PC-3 (cell line): ENCODE results near the gene PDYN. TPM values are rescaled to one million over a fixed set of nuclear protein-coding genes. Genes with fewer than 3 reads are reported as not detected.

ENCODE experiments used
- ATAC-seq: fragments of 200-7000 bp; cut with Tn5 transposase; 2 replicates; pipeline ENCODE4 v1.9.1; 2020; ENCODE audit warnings: mild to moderate bottlenecking, moderate library complexity
- BruUV-seq: library from RNA; stranded (reverse); fragments of 400-500 nt; replicated peaks from 2 replicates; lab custom pipeline; 2021; lab: Mats Ljungman, UMichigan
- CTCF ChIA-PET: fragments of 300-600 bp; sonication (Branson Sonifier 250); formaldehyde crosslinking; loops from one replicate; lab custom pipeline; 2022; ENCODE audit warnings: antibody characterized with exemption; lab: Charles Lee
- POLR2A ChIA-PET: fragments of 300-600 bp; sonication (Branson Sonifier 250); formaldehyde crosslinking; loops from one replicate; lab custom pipeline; 2022; ENCODE audit warnings: antibody characterized with exemption; ENCODE audit not compliant: unreplicated experiment; lab: Charles Lee
- DNase-seq: peaks from one replicate; pipeline ENCODE4 v3.0.0-alpha.2; 2015
- H2AFZ ChIP-seq: fragments of 300-600 bp; sonication (generic); 2 replicates; pipeline ENCODE4 v1.6.0; 2016; ENCODE audit warnings: antibody characterized with exemption, low read length
- H3F3A ChIP-seq: fragments of 300-600 bp; sonication (generic); one replicate; pipeline ENCODE4 v1.6.0; 2017; ENCODE audit warnings: antibody characterized with exemption, low read length, control low read depth, mild to moderate bottlenecking; ENCODE audit not compliant: unreplicated experiment
- H3K27ac ChIP-seq: fragments of 300-600 bp; sonication (generic); 2 replicates; pipeline ENCODE4 v1.5.1; 2016; ENCODE audit warnings: mild to moderate bottlenecking, low read length
- H3K27me3 ChIP-seq: fragments of 300-600 bp; sonication (generic); 2 replicates; pipeline ENCODE4 v1.6.1; 2016; ENCODE audit warnings: low read length, mixed read lengths
- H3K36me3 ChIP-seq: fragments of 300-600 bp; sonication (generic); 2 replicates; pipeline ENCODE4 v1.6.1; 2016; ENCODE audit warnings: low read depth, mixed run types, low read length, mixed read lengths
- H3K4me1 ChIP-seq: fragments of 300-600 bp; sonication (generic); 2 replicates; pipeline ENCODE4 v1.5.1; 2016; ENCODE audit warnings: low read length; ENCODE audit not compliant: insufficient read depth
- H3K4me2 ChIP-seq: fragments of 300-600 bp; sonication (generic); 2 replicates; pipeline ENCODE4 v1.6.0; 2016; ENCODE audit warnings: low read length
- H3K4me3 ChIP-seq: fragments of 300-600 bp; sonication (generic); 2 replicates; pipeline ENCODE4 v1.5.1; 2016; ENCODE audit warnings: mild to moderate bottlenecking, low read length, mixed read lengths
- H3K79me2 ChIP-seq: fragments of 300-600 bp; sonication (generic); 2 replicates; pipeline ENCODE4 v1.6.1; 2017; ENCODE audit warnings: low read length, mixed read lengths
- H3K9ac ChIP-seq: fragments of 300-600 bp; sonication (generic); 2 replicates; pipeline ENCODE4 v1.6.0; 2016; ENCODE audit warnings: mild to moderate bottlenecking, low read length
- H3K9me2 ChIP-seq: fragments of 300-600 bp; sonication (generic); replicated peaks from 2 replicates; pipeline ENCODE4 v1.6.1; 2016; ENCODE audit warnings: mixed run types, low read length, mixed read lengths
- H3K9me3 ChIP-seq: fragments of 300-600 bp; sonication (generic); 2 replicates; pipeline ENCODE4 v1.6.1; 2016; ENCODE audit warnings: low read length, mixed read lengths
- H4K20me1 ChIP-seq: fragments of 300-600 bp; sonication (generic); 2 replicates; pipeline ENCODE4 v1.6.1; 2016; ENCODE audit warnings: low read length, mixed read lengths
- EZH2 ChIP-seq: fragments of 300-600 bp; sonication (generic); IDR thresholded peaks from one replicate; pipeline ENCODE4 v1.6.1; 2017; ENCODE audit warnings: antibody characterized with exemption, mild to moderate bottlenecking, low read length; ENCODE audit not compliant: unreplicated experiment
- EZH2phosphoT487 ChIP-seq: fragments of 300-600 bp; sonication (generic); IDR thresholded peaks from 2 replicates; pipeline ENCODE4 v1.6.1; 2018; ENCODE audit warnings: mild to moderate bottlenecking, antibody characterized with exemption, low read length, borderline replicate concordance
- intact Hi-C: fragments of 100-400 bp; cut with micrococcal nuclease; formaldehyde crosslinking; loops from 2 replicates; pipeline ENCODE4 v1.9.0; 2023
- total RNA-seq: library from RNA; depleted of rRNA; stranded (reverse); fragments of >200 nt; gene quantifications from 2 replicates; pipeline ENCODE4 v1.2.3, GENCODE V29; 2014; rRNA removed
- TF ChIP-seq, protein P1 (sequence below): fragments of 300-600 bp; sonication (generic); conservative IDR thresholded peaks from 2 replicates; pipeline ENCODE4 v1.5.1; 2017; ENCODE audit warnings: antibody characterized with exemption, low read depth, mild to moderate bottlenecking, low read length

The PDYN gene
- total RNA-seq, 1 experiment from 2014 or later = not detected

DNA sequence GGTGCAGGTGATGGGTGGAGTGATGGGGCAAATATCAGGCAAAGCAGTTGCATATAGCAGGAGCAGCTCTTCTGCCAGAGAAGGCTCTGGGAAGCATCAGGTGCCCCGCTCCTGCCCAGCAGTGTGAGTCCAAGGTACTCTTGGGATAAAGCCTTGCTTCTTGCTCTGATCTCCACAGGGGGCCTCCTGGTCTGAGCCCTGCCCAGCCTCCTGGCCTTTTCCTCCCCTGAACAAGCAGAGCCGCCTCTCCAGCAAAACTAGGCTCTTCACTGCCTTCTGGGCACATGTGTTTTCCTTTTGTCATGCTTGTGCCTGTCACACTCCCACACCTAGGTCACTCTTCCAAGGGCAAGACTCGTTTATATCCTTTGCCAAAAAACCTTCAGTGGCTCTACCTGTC, 64.4 kb downstream of the PDYN start:
- ATAC-seq = no peak
- Histone ChIP-seq H3K27me3 (no peaks in the 10 kb centered on the region), H3K4me1 (no peaks in the 10 kb centered on the region), H2AFZ (no peak overlapping the region), H3K79me2 (no peaks in the 10 kb centered on the region), H3K9me2 (no peaks in the 10 kb centered on the region), H3K4me3 (no peak overlapping the region), H3F3A (no peaks in the 10 kb centered on the region), H4K20me1 (no peaks in the 10 kb centered on the region), H3K4me2 (no peak overlapping the region), H3K36me3 (no peaks in the 10 kb centered on the region; the same call in 1 of the 2 replicates), H3K27ac (no peak overlapping the region), H3K9me3 (no peaks in the 10 kb centered on the region), H3K9ac (no peak overlapping the region)
- no peak for DNase-seq
- TF ChIP-seq, protein P1, sequence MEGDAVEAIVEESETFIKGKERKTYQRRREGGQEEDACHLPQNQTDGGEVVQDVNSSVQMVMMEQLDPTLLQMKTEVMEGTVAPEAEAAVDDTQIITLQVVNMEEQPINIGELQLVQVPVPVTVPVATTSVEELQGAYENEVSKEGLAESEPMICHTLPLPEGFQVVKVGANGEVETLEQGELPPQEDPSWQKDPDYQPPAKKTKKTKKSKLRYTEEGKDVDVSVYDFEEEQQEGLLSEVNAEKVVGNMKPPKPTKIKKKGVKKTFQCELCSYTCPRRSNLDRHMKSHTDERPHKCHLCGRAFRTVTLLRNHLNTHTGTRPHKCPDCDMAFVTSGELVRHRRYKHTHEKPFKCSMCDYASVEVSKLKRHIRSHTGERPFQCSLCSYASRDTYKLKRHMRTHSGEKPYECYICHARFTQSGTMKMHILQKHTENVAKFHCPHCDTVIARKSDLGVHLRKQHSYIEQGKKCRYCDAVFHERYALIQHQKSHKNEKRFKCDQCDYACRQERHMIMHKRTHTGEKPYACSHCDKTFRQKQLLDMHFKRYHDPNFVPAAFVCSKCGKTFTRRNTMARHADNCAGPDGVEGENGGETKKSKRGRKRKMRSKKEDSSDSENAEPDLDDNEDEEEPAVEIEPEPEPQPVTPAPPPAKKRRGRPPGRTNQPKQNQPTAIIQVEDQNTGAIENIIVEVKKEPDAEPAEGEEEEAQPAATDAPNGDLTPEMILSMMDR = no peak
- TF ChIP-seq EZH2 (no peak), EZH2phosphoT487 (no peak)
- intact Hi-C loops = no loop called here
- no TSS peak for BruUV-seq
- CTCF ChIA-PET = no interaction called here
- POLR2A ChIA-PET = no interaction called here

DNA sequence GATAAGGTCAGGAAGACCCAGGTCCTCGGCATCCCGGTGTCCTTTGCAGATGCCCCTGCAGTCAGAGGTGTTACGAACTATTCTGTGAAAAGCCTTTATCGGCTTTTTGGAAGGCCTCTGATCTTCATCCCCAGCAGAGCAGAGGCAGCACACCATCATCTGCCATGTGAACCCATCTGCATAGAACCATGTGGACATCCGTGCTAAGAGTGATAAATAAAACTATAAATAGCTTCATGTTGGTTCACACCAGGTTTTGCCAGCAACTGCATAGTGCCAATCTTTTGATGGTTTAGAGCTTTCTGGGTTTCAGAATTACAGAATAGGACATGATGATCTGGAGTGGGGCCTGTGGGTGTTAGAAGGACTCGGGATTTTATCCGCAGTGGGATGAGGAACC, 65.1 kb downstream of the PDYN start:
- POLR2A ChIA-PET = no interaction called here

More for the DNA sequence above, 65.1 kb downstream of the PDYN start:
- Histone ChIP-seq H3K9me2 (no peaks in the 10 kb centered on the region), H3K36me3 (no peaks in the 10 kb centered on the region; the same call in 1 of the 2 replicates), H3K4me1 (no peaks in the 10 kb centered on the region), H3F3A (no peaks in the 10 kb centered on the region), H2AFZ (no peak overlapping the region), H3K9me3 (no peaks in the 10 kb centered on the region), H3K9ac (no peak overlapping the region), H4K20me1 (no peaks in the 10 kb centered on the region), H3K4me2 (no peak overlapping the region), H3K79me2 (no peaks in the 10 kb centered on the region), H3K27me3 (no peaks in the 10 kb centered on the region), H3K27ac (no peak overlapping the region), H3K4me3 (no peak overlapping the region)
- intact Hi-C loops = no loop called here
- no TSS peak for BruUV-seq
- DNase-seq (no peak), ATAC-seq (no peak)
- CTCF ChIA-PET = no interaction called here
- TF ChIP-seq, protein P1 = no peak
- TF ChIP-seq EZH2phosphoT487 = no peak
- TF ChIP-seq EZH2 = no peak

Other genes with a start within 250 kb of the PDYN start
- gene SIRPA, start 98.7 kb downstream of the PDYN start, total RNA-seq = 12.8 and 17.3 TPM in 2 replicates
- 38.4 and 54.3 TPM in 2 replicates for gene STK35, start 107.8 kb upstream of the PDYN start, total RNA-seq